HFF-Myc (cell line): ENCODE measurements around the gene RBM19.
A peak's percentile ranks its signal among the peaks of the same experiment; 100 is the strongest.
"Not testable (repeated sequence)": the region's sequence is repeated elsewhere in the genome, so short reads cannot be mapped to it uniquely, and the experiment has no call there.

Experiments used
- DNase-seq: peaks from one replicate; pipeline ENCODE4 v3.0.0-alpha.2; 2011; ENCODE audit warnings: low read depth; ENCODE audit errors: extremely low read depth
- H3K4me3 ChIP-seq: replicated peaks from 2 replicates; pipeline ENCODE4 v1.5.1; 2011; ENCODE audit warnings: low read depth, mild to moderate bottlenecking, control low read depth, low read length
- CTCF ChIP-seq: IDR thresholded peaks from 2 replicates; pipeline ENCODE4 v1.5.1; 2012; ENCODE audit warnings: mild to moderate bottlenecking, low read depth, low read length, control low read depth; ENCODE audit errors: missing control alignments

RBM19 gene

DNA sequence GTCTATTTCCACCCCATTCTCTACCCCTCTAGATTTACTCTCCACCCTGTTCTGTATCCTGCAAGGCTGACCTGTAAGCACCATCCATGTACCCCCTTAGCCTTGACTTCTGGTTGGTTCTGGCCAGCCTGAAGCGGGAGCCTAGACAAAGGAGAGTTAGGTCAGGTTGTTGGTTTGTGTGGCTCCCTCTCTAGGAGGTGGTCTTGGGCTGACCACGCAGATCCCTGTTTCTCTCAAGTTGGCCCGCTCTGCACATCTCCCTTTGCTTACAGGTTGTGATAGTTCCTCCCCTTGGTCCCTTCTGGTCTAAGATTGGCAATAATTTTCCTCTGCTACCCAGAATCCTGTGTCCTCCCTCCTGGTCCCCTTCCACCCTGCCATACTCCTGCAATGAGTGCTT lies 38.3 kb upstream of the RBM19 start:
- no peak for DNase-seq
- no peak overlapping the region for H3K4me3 ChIP-seq

DNA sequence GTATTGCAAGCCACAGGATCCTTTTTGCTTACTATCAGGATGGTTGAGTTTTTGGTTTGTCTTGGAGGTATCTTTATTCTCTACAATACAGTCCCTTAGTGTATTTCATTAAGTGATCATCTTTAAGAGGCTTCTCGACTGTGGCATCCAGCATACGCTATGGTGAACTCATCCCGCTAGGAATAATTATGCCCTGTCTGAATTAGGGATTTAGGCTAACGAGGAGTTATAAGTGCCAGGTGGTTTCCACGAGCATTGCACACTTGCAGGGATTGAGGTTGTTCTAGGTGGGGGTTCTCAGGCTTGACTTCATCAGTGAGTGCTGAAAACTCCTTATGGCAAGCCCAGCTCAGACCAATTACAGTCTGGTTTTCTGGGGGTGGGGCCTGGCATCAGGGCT lies 37.2 kb upstream of the RBM19 start:
- TF ChIP-seq CTCF = no peak
- no peak for DNase-seq
- no peak overlapping the region for H3K4me3 ChIP-seq

More for the DNA sequence above, 38.3 kb upstream of the RBM19 start:
- TF ChIP-seq CTCF = no peak

DNA sequence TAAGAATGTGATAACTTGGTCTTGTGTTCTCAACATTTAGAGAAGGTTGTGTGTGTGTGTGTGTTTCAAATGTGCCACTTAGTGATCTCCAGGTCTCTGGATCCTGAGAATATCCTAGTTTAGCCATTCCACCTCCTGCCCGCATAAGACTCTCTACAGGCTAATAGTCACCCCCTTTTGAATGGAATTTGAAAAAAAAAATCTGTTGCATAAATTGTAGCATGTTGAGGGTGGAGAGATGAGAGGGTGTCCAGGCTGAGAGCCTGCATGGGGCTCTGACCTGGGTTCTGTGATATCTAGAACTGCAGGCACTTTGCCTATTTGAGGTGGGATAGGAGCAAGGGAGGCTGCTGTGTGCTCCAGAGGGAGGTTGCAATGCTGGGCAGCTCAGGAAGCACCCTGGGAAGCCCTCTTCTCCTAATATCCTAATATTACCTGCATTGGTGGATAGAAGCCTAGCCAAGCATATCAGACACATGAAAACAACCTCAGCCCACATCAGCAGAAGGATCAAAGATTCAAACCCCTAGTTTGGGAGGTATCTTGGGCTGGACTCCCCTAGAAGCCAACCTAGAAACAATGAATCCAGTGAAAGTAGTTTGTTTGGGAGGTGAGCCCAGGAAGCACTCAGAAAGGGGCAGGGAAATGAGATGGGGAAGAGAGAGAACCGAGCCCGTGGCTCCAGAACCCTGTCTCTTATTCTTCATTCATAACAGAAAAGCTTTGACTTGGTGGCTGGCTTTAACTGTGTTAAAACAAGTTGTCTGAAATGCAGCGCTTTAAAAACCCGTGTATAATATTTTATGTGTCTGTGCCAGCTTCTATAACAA lies 35.6 kb upstream of the RBM19 start:
- DNase-seq = no peak
- no peak for TF ChIP-seq CTCF
- no peak overlapping the region for H3K4me3 ChIP-seq

GRCh38 chr12:114000861-114001260 lies 34.7 kb upstream of the RBM19 start:
- no peak overlapping the region for H3K4me3 ChIP-seq
- no peak for TF ChIP-seq CTCF
- DNase-seq = no peak

GRCh38 chr12:114000261-114000660 lies 34.1 kb upstream of the RBM19 start:
- not testable (repeated sequence) for DNase-seq, H3K4me3 ChIP-seq

- DNase-seq = no peak
- TF ChIP-seq CTCF = no peak
- no peak overlapping the region for H3K4me3 ChIP-seq
Measured at GRCh38 chr12:113997365-113997764, 31.2 kb upstream of the RBM19 start.

DNA sequence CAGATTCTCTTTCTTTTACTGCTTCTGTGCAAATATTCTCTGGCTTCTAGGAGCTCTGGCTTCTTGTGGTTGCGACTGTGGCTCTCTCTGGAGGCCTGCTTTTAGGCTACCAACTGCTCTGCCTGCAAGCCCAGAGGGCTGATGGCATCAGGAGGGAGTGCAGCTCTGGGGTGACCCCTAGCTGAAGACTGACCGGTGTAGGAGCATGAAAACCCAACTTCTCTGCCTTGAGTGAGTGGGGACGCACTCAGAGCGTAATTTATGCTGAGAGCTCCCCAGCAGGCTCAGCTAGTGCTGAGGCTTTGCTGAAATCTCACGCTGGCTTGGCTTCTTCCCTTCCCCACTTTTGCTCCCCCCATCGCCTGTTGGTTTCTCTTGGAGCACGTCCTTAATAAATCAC lies 29.9 kb upstream of the RBM19 start:
- TF ChIP-seq CTCF = peak; percentile 23
- H3K4me3 ChIP-seq = no peak overlapping the region
- DNase-seq = no peak
